IMR-90 (cell line): ENCODE results near the gene EMP1. TPM values are rescaled to one million over a fixed set of nuclear protein-coding genes. Genes with fewer than 3 reads are reported as not detected.

ENCODE experiments used
- ATAC-seq: fragments of 200-7000 bp; cut with Tn5 transposase; 2 replicates; pipeline ENCODE4 v1.9.1; 2020; ENCODE audit warnings: low read depth, mild to moderate bottlenecking, moderate library complexity
- BruUV-seq: library from RNA; stranded (reverse); fragments of 400-500 nt; replicated peaks from 2 replicates; lab custom pipeline; 2021; lab: Mats Ljungman, UMichigan
- CTCF ChIA-PET: fragments of 300-600 bp; formaldehyde crosslinking; extraction: SDS; loops from one replicate; lab custom pipeline; 2021; ENCODE audit warnings: antibody characterized with exemption; lab: Yijun Ruan, JAX
- POLR2A ChIA-PET: fragments of 300-600 bp; sonication (Branson Sonifier 250); formaldehyde crosslinking; loops from one replicate; lab custom pipeline; 2022; ENCODE audit warnings: antibody characterized with exemption; ENCODE audit not compliant: unreplicated experiment; lab: Charles Lee
- DNase-seq: peaks from one replicate; pipeline ENCODE4 v3.0.0; 2013
- H2AFZ ChIP-seq: replicated peaks from 2 replicates; pipeline ENCODE3; 2013; ENCODE audit warnings: low read length, mild to moderate bottlenecking; ENCODE audit not compliant: poor library complexity
- H2AK5ac ChIP-seq: 2 replicates; pipeline ENCODE4 v1.6.1; 2013; ENCODE audit warnings: low read depth, low read length, inconsistent platforms
- H2AK9ac ChIP-seq: replicated peaks from 2 replicates; pipeline ENCODE3; 2013; ENCODE audit warnings: mild to moderate bottlenecking, low read depth, low read length, moderate library complexity; ENCODE audit not compliant: poor library complexity
- H2BK120ac ChIP-seq: 2 replicates; pipeline ENCODE4 v1.6.1; 2013; ENCODE audit warnings: low read depth, low read length, inconsistent platforms
- H2BK15ac ChIP-seq: 3 replicates; pipeline ENCODE4 v1.6.1; 2013; ENCODE audit warnings: low read depth, low read length, inconsistent platforms
- H2BK20ac ChIP-seq: 2 replicates; pipeline ENCODE4 v1.6.1; 2013; ENCODE audit warnings: low read depth, mild to moderate bottlenecking, inconsistent platforms, low read length, moderate library complexity
- H2BK5ac ChIP-seq: 2 replicates; pipeline ENCODE4 v1.6.1; 2013; ENCODE audit warnings: mild to moderate bottlenecking, low read depth, low read length, inconsistent platforms; ENCODE audit not compliant: poor library complexity, severe bottlenecking
- H3K14ac ChIP-seq: replicated peaks from 2 replicates; pipeline ENCODE4 v1.6.1; 2013; ENCODE audit warnings: low read depth, low read length, inconsistent platforms
- H3K18ac ChIP-seq: 2 replicates; pipeline ENCODE4 v1.6.1; 2013; ENCODE audit warnings: low read depth, low read length, control low read depth
- H3K23ac ChIP-seq: 2 replicates; pipeline ENCODE4 v1.6.1; 2013; ENCODE audit warnings: low read depth, low read length, inconsistent platforms
- H3K27ac ChIP-seq: 2 replicates; pipeline ENCODE4 v1.5.1; 2013; ENCODE audit warnings: mild to moderate bottlenecking, control low read depth, low read length; ENCODE audit not compliant: insufficient read depth
- H3K27me3 ChIP-seq: 2 replicates; pipeline ENCODE4 v1.6.1; 2013; ENCODE audit warnings: low read length; ENCODE audit not compliant: control insufficient read depth, insufficient read depth
- H3K36me3 ChIP-seq: 2 replicates; pipeline ENCODE4 v1.6.1; 2013; ENCODE audit warnings: low read length, mixed read lengths; ENCODE audit not compliant: control insufficient read depth, insufficient read depth
- H3K4ac ChIP-seq: 2 replicates; pipeline ENCODE4 v1.6.1; 2013; ENCODE audit warnings: low read depth, low read length, inconsistent platforms
- H3K4me1 ChIP-seq: 2 replicates; pipeline ENCODE4 v1.6.1; 2013; ENCODE audit warnings: low read length, mixed read lengths; ENCODE audit not compliant: control insufficient read depth, insufficient read depth
- H3K4me2 ChIP-seq: 2 replicates; pipeline ENCODE4 v1.6.1; 2013; ENCODE audit warnings: low read depth, mild to moderate bottlenecking, control low read depth, low read length, moderate library complexity
- H3K4me3 ChIP-seq: 2 replicates; pipeline ENCODE4 v1.5.1; 2013; ENCODE audit warnings: low read depth, mild to moderate bottlenecking, control low read depth, low read length, moderate library complexity; ENCODE audit not compliant: insufficient read depth
- H3K56ac ChIP-seq: 2 replicates; pipeline ENCODE4 v1.6.1; 2013; ENCODE audit warnings: low read length, inconsistent platforms; ENCODE audit not compliant: insufficient read depth; ENCODE audit errors: extremely low read depth
- H3K79me1 ChIP-seq, 2 experiments: 2 replicates each; pipeline ENCODE4 v1.6.1; 2013; ENCODE audit warnings: low read length in 2 of 2, inconsistent platforms in 1 of 2, low read depth in 1 of 2
- H3K9ac ChIP-seq: 2 replicates; pipeline ENCODE4 v1.6.1; 2013; ENCODE audit warnings: low read depth, low read length, control low read depth
- H3K9me1 ChIP-seq: 2 replicates; pipeline ENCODE4 v1.6.1; 2013; ENCODE audit warnings: low read length, inconsistent platforms; ENCODE audit not compliant: insufficient read depth
- H3K9me3 ChIP-seq: 2 replicates; pipeline ENCODE4 v1.6.1; 2013; ENCODE audit warnings: low read length; ENCODE audit not compliant: control insufficient read depth, insufficient read depth
- H4K20me1 ChIP-seq: 2 replicates; pipeline ENCODE4 v1.6.1; 2013; ENCODE audit warnings: low read length, inconsistent platforms; ENCODE audit not compliant: insufficient read depth
- H4K5ac ChIP-seq: 2 replicates; pipeline ENCODE4 v1.6.1; 2013; ENCODE audit warnings: mild to moderate bottlenecking, low read depth, low read length, control low read depth
- H4K8ac ChIP-seq, 2 experiments: 2 replicates each; pipeline ENCODE4 v1.6.1; 2013; ENCODE audit warnings: low read depth in 2 of 2, low read length in 2 of 2, control low read depth in 1 of 2, inconsistent platforms in 1 of 2
- H4K91ac ChIP-seq: 2 replicates; pipeline ENCODE4 v1.6.1; 2013; ENCODE audit warnings: low read depth, low read length, inconsistent platforms; ENCODE audit not compliant: insufficient read depth
- BHLHE40 ChIP-seq: fragments of 150-350 bp; IDR thresholded peaks from 2 replicates; pipeline ENCODE4 v1.6.1; 2016; ENCODE audit warnings: mild to moderate bottlenecking, low read depth, low read length
- CEBPB ChIP-seq: IDR thresholded peaks from 2 replicates; pipeline ENCODE4 v1.6.1; 2012; ENCODE audit warnings: low read depth, low read length, improper control_type of control experiment
- CHD1 ChIP-seq: IDR thresholded peaks from 2 replicates; pipeline ENCODE4 v1.6.1; 2012; ENCODE audit warnings: low read depth, low read length, improper control_type of control experiment
- CTCF ChIP-seq: conservative IDR thresholded peaks from 2 replicates; pipeline ENCODE4 v1.5.1; 2012; ENCODE audit warnings: mild to moderate bottlenecking, low read depth, low read length, improper control_type of control experiment
- FOS ChIP-seq: fragments of 150-350 bp; IDR thresholded peaks from 2 replicates; pipeline ENCODE4 v1.6.1; 2016; ENCODE audit warnings: low read depth, low read length
- MAFK ChIP-seq: IDR thresholded peaks from 2 replicates; pipeline ENCODE4 v1.6.1; 2012; ENCODE audit warnings: low read depth, low read length, improper control_type of control experiment
- MAZ ChIP-seq: IDR thresholded peaks from 2 replicates; pipeline ENCODE4 v1.6.1; 2012; ENCODE audit warnings: low read depth, mild to moderate bottlenecking, low read length, improper control_type of control experiment, moderate library complexity, borderline replicate concordance
- MXI1 ChIP-seq: IDR thresholded peaks from 2 replicates; pipeline ENCODE4 v1.6.1; 2012; ENCODE audit warnings: low read depth, mild to moderate bottlenecking, low read length, moderate library complexity, borderline replicate concordance
- NFE2L2 ChIP-seq: fragments of 150-350 bp; IDR thresholded peaks from 2 replicates; pipeline ENCODE4 v1.6.1; 2016; ENCODE audit warnings: low read depth, mild to moderate bottlenecking, low read length
- POLR2A ChIP-seq: IDR thresholded peaks from 2 replicates; pipeline ENCODE4 v1.6.1; 2012; ENCODE audit warnings: mild to moderate bottlenecking, low read depth, low read length
- RAD21 ChIP-seq: IDR thresholded peaks from 2 replicates; pipeline ENCODE4 v1.6.1; 2012; ENCODE audit warnings: low read length, improper control_type of control experiment
- RCOR1 ChIP-seq: IDR thresholded peaks from 2 replicates; pipeline ENCODE4 v1.6.1; 2012; ENCODE audit warnings: mild to moderate bottlenecking, low read length, improper control_type of control experiment; ENCODE audit not compliant: insufficient replicate concordance
- RFX5 ChIP-seq: IDR thresholded peaks from 2 replicates; pipeline ENCODE4 v1.8.0; 2012; ENCODE audit warnings: low read depth, mild to moderate bottlenecking, low read length, moderate library complexity
- SMC3 ChIP-seq: fragments of 150-350 bp; IDR thresholded peaks from 2 replicates; pipeline ENCODE4 v1.6.1; 2016; ENCODE audit warnings: low read depth, mild to moderate bottlenecking, antibody characterized with exemption, low read length, moderate library complexity
- USF2 ChIP-seq: fragments of 150-350 bp; IDR thresholded peaks from 2 replicates; pipeline ENCODE4 v1.6.1; 2017; ENCODE audit warnings: mild to moderate bottlenecking, antibody characterized with exemption, low read length, low read depth
- WGBS, 2 experiments: methylation state at CpG; one replicate each; pipeline versions ENCODE4 v1.1.5 to v1.1.7; 2013; ENCODE audit warnings: missing lambda C conversion rate in 2 of 2; ENCODE audit not compliant: insufficient read length in 1 of 2; ENCODE audit errors: extremely low coverage in 2 of 2; 5-methylcytosine and 5-hydroxymethylcytosine counted together
- dilution Hi-C: fragments of 300-500 bp; cut with HindIII; formaldehyde crosslinking; loops from one replicate; pipeline ENCODE4 v1.14.3; 2018; ENCODE audit warnings: low sequenced_read_pairs; ENCODE audit not compliant: unreplicated experiment
- in situ Hi-C: fragments of 300-500 bp; cut with MboI; formaldehyde crosslinking; loops from 3 replicates; pipeline ENCODE4 v1.14.3; 2019; ENCODE audit warnings: low sequenced_read_pairs, inconsistent platforms, mixed read lengths
- intact Hi-C: fragments of 100-400 bp; cut with micrococcal nuclease; formaldehyde crosslinking; loops from 2 replicates; pipeline ENCODE4 v1.10.0; 2022
- polyA plus RNA-seq, 3 experiments: library from polyadenylated mRNA; depleted of rRNA; stranded (reverse); fragments of >200 nt; gene quantifications; 2 replicates each; pipeline ENCODE4 v1.2.3, GENCODE V29; 2012; ENCODE audit warnings: low replicate concordance in 1 of 3
- total RNA-seq: library from RNA; depleted of rRNA; stranded (reverse); fragments of >200 nt; gene quantifications from 2 replicates; pipeline ENCODE4 v1.2.3, GENCODE V29; 2012

Gene EMP1
- total and polyA plus RNA-seq, 2 of the 4 experiments (the other 2 are of a cell fraction): 137 to 201 TPM

DNA sequence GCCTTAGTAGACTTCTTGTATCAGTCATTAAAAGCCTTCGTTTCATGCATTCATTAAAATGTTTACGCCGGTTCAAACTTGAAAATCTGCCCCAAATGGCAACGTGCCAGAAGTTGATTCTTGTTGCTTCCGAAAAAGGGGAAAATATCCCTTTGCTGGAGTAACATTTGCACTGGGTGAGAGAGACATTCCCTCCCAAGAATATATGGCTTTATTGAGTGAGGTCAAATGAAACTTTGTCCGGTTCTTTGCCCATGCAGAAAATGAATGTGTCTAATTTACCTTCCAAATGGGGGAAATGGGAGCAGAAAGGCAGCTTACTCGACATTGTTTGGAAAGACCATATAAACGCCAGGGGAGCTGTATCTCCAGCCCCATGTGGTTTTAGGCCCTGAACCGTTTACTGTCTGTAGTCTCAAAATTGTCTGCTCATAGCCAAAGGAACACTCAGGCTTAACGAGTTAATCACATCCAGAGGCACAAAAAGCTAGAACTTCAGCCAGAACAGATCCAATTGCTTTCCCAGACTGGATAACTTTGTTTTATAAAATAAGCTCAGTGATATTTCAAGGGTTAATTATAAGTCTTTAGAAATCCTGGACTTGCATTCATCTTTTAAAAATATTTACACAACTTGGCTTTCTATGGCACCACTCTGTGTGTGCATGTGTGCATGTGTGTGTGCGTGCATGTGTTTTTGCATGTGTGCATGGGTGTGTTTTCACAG lies 2.9 kb upstream of the EMP1 start:
- ChIA-PET POLR2A (no interaction called here), CTCF (interaction anchor here (1.1 kb wide), 1 partner anchor 30 kb away, joined by 4 read pairs; no protein-coding TSS in a partner anchor)
- no peak overlapping the region for H2BK5ac ChIP-seq
- no peak overlapping the region for H3K56ac ChIP-seq
- H3K4me2 ChIP-seq: no peak overlapping the region
- H4K5ac ChIP-seq: no peak overlapping the region
- DNase-seq (no peak), ATAC-seq (no peak)
- no peaks in the 10 kb centered on the region for H3K9me3 ChIP-seq
- no peak overlapping the region for H3K9ac ChIP-seq
- BruUV-seq: no TSS peak
- peak overlapping the region; percentile 12; the same call in 1 of the 2 replicates for H2BK120ac ChIP-seq
- 28% methylated on average over 3 of the region's 11 CpGs; no CpG with 5 or more reads in 1 of the 2 experiments for WGBS, 2 experiments
- H4K8ac ChIP-seq: peak overlapping the region in 1 of 2 experiments; percentile 52; a peak in 1 of 4 replicates
- in situ Hi-C loops: no loop called here
- no peak overlapping the region for H4K91ac ChIP-seq
- no peak overlapping the region for H3K27ac ChIP-seq
- peak overlapping the region; percentile 22; the same call in 1 of the 2 replicates for H3K23ac ChIP-seq
- H3K4me1 ChIP-seq: peaks cover 15% of the 10 kb centered on the region
- H2AK5ac ChIP-seq: 0 out of 2 replicates have a peak overlapping the region, but pooled peaks have one; percentile 33
- no peaks in the 10 kb centered on the region for H3K36me3 ChIP-seq
- H3K4ac ChIP-seq: peak overlapping the region; percentile 8; the same call in 1 of the 2 replicates
- 0 out of 3 replicates have a peak overlapping the region, but pooled peaks have one; percentile 12 for H2BK15ac ChIP-seq
- dilution Hi-C loops: no loop called here
- no peak overlapping the region for H3K18ac ChIP-seq
- no peak overlapping the region for H3K4me3 ChIP-seq
- H4K20me1 ChIP-seq: peaks cover 8% of the 10 kb centered on the region
- H2AK9ac ChIP-seq: no peak overlapping the region
- 0 out of 2 replicates have a peak overlapping the region, but pooled peaks have one; percentile 27 for H3K14ac ChIP-seq
- H2BK20ac ChIP-seq: no peak overlapping the region
- H3K79me1 ChIP-seq: peaks cover 0 to 12% of the 10 kb centered on the region in 2 experiments; a peak in 1 of 4 replicates
- H2AFZ ChIP-seq: no peak overlapping the region
- no peaks in the 10 kb centered on the region for H3K27me3 ChIP-seq
- intact Hi-C loops: loop anchor here (10.0 kb wide), 1 partner anchor 469 kb away; no protein-coding TSS in a partner anchor
- H3K9me1 ChIP-seq: peaks cover 7% of the 10 kb centered on the region; the same call in 1 of the 2 replicates
- no peak for TF ChIP-seq NFE2L2
- TF ChIP-seq CEBPB: no peak
- TF ChIP-seq POLR2A: no peak
- no peak for TF ChIP-seq SMC3
- no peak for TF ChIP-seq RAD21
- TF ChIP-seq MAFK: no peak
- no peak for TF ChIP-seq FOS
- TF ChIP-seq USF2: no peak
- TF ChIP-seq MXI1: no peak
- no peak for TF ChIP-seq MAZ
- TF ChIP-seq CHD1: no peak
- TF ChIP-seq BHLHE40: no peak
- TF ChIP-seq CTCF: no peak
- TF ChIP-seq RFX5: no peak
- no peak for TF ChIP-seq RCOR1
